EH (cell line): ENCODE data around the gene ZDHHC1.
"Not testable (repeated sequence)": the region's sequence is repeated elsewhere in the genome, so short reads cannot be mapped to it uniquely, and the experiment has no call there.

Experiments
- DNase-seq: peaks from one replicate; pipeline ENCODE4 v3.0.0-alpha.2; 2015; ENCODE audit warnings: low read depth

The ZDHHC1 gene

DNA sequence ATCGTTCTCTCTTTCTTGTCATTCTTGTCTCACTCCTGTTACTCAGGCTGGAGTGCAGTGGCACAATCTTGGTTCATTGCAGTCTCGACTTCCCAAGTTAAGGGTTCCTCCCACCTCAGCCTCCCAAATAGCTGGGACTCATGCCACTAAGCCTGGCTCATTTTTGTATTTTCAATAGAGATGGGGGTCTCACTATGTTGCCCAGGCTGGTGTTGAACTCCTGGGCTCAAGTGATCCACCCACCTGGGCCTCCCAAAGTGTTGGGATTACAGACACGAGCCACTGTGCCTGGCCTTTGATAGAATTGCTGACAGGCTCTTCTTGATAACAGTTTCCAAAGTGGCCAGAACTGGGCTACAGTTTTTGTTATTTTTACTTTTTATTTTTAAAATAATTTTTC lies 55.2 kb downstream of the ZDHHC1 start:
- DNase-seq, result no peak

DNA sequence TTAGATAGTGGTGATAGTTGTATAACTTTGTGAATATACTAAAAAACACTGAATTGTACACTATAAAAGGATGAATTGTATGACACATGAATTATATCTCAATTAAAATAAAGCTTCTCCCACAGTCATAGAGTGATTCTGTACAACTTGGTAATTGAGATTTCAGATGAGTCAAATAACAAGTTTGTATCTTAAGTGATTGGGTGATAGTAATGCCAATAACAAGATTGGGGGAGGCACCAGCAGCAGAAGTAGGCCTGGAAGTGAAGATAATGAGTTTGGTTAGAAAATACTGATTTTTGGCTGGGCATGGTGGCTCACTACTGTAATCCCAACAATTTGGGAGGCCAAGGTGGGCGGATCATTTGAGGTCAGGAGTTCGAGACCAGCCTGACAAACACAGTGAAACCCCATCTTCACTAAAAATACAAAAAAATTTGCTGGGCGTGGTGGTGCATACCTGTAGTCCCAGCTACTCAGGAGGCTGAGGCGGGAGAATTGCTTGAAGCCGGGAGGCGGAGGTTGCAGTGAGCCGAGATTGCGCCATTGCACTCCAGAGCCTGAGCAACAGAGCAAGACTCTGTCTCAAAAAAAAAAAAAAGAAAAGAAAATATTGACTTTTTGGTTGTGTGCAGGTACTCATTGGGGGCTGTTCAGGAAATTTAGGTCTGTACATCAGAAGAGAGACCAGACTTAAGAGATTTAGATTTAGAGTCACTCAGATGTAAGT lies 56.6 kb downstream of the ZDHHC1 start:
- not testable (repeated sequence) for DNase-seq

DNA sequence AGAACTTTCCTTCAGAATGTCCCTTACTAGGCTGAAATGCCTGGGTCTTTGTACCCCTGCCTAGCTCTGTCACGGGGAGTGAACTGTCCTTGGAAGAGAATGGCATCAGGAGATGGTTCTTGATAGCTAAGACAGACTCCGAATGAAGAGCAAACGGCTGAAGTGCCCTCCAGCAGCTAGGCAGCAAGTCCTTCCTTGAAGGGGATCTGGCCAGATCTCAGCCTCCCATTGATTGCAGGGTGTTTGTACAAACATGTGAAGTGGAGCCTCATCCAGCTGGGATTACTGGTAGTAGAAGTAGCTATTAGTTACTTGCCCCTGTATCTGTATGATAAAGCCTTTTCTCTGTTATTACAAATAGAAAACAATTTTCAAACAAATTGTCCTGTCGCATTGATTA lies 58.7 kb downstream of the ZDHHC1 start:
- no peak for DNase-seq

DNA sequence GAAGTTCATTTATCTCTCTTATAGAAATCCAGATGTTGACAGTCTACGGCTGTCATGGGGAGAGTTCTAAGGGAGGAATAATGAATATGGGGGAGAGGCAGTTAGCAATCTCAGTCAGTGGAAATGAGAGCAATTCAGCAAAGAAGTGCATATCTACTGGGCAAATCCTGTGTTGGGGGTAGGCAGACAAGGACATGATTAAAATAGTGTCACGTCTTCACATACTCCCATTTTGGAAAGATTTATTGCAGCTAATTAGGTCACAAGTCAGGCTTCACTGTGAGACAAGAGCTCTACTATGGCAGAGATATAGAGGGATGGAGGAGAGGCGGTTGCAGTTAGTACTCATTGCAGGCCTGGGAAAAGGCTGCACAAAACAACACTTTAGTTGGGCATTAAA lies 59.9 kb downstream of the ZDHHC1 start:
- no peak for DNase-seq

DNA sequence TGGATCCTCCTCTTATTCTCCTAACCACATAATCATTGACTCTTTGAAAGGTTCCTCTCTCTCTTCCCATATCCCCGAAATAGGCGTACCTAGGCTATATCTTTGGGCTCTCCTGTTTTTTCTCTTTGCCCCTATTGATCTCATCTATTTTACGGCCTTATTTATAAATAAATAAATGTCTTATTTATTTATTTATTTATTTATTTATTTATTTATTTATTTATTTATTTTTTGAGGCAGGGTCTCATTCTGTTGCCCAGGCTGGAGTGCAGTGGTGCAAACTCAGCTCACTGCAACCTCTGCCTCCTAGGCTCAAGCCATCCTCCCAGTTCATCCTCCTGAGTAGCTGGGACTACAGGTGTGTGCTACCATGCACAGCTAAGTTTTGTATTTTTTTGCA lies 63.8 kb downstream of the ZDHHC1 start:
- DNase-seq, result not testable (repeated sequence)

DNA sequence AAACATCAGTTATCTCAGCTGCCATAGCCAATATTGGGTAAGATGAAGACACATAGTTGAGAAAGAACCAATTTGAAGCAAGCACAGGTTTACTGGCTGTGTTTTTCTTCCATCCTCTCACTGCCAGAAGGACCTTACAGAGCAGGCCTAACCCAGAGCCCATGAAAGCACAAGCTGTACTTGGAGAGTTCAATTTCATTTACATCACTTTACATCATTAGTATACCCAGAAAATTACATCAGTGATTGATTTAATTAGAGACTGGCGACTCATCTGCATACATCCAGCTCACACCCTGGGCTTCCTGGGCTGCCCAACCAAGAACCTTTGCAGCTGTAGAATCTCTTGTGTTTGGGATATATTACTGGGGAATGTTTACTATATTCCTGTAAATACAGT lies 66.0 kb downstream of the ZDHHC1 start:
- DNase-seq, result no peak

DNA sequence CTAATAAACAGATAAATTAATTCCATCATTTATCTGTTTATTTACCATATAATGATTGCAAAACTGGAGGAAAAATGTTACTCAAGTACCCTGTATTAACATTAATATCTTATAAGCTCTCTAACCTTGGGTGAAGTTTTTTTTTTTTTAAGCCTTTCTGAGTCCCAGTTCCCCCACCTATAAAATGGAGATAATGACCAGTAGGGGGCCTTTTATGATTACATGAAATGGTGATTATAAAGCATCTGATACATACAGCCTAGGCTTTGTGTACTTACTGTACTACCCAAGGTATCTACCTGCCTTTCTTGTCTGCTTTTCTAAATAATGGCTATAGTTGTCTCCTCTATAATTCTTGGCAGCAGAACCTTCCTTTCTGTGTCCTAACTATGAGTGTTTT lies 67.1 kb downstream of the ZDHHC1 start:
- peak; percentile 48 for DNase-seq

DNA sequence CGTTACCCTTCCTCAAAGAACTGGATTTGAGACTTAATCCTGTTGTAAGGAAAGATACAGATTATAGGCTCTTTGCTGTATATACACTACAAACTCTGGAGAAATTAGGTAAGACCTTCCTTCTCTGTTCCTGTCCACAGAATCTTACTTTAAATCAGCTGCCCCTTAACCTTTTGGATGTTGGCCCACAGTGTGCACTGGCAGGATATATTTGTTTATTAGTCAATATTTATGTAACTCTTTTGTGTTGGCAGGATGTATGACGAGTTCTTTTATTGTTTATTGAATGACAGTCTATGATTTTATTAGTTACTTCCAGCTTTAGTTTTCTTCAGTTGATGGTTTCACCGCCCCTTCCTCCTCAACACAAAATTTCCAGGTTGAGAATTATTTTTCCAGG lies 69.9 kb downstream of the ZDHHC1 start:
- DNase-seq, result no peak

DNA sequence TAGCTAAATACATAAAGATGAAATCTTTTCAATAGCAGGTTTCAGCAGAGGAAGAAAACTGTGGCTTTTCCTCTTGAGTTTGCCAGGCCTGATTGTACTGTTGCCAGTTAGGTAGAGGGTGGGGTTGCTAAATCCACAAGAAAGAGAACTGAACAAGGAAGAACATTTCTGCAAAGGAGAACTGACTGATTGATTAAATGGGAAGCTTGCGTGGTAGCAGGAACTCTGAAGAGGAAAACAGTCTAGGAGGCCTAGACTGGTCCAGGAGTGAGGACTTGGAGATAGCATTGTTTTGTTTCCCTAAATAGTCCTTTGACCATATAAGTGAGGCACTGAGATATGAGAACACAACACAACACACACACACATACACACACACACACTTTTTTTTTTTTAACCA lies 70.9 kb downstream of the ZDHHC1 start:
- DNase-seq, result no peak
